Measurements from ENCODE around the gene NMNAT3. TPM values are rescaled to one million over a fixed set of nuclear protein-coding genes. Genes with fewer than 3 reads are reported as not detected.

The NMNAT3 gene
- total RNA-seq, 1 donor from 2014 or later = 0.95 TPM

DNA sequence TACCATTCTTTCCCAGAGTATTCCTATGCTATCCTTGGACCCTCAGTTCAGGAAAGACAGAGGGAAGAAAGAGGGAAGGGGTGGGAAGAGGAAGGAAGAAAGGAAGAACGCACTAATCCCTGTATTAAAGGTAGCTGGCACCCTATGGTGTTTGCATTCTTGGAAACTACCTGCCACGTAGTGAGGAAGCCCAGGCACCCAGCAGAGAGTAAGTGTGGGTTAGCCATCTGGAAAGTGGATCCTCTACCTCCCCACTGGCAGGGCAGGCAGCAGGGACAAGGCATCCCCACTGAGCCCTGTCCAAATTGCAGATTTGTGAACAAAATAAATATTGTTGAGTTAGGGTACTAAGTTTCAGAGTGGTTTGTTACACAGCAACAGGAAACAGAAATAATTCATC lies 147.1 kb downstream of the NMNAT3 start:
- Histone ChIP-seq H3K9me3 (ENCODE audit: low read depth) (no peaks in the 10 kb centered on the region), H3K27ac (no peak overlapping the region), H4K20me1 (ENCODE audit: low read depth) (peaks cover 8% of the 10 kb centered on the region), H3K9ac (no peak overlapping the region), H3K4me3 (no peak overlapping the region), H3K27me3 (no peaks in the 10 kb centered on the region), H3F3A (ENCODE audit: low read depth) (peaks cover 29% of the 10 kb centered on the region), H3K36me3 (no peaks in the 10 kb centered on the region), H2AFZ (replicated peaks) (no peak overlapping the region), H3K79me2 (ENCODE audit: low read depth) (no peaks in the 10 kb centered on the region), H3K4me1 (peaks cover 37% of the 10 kb centered on the region), H3K4me2 (no peak overlapping the region)
- TF ChIP-seq, protein P1, sequence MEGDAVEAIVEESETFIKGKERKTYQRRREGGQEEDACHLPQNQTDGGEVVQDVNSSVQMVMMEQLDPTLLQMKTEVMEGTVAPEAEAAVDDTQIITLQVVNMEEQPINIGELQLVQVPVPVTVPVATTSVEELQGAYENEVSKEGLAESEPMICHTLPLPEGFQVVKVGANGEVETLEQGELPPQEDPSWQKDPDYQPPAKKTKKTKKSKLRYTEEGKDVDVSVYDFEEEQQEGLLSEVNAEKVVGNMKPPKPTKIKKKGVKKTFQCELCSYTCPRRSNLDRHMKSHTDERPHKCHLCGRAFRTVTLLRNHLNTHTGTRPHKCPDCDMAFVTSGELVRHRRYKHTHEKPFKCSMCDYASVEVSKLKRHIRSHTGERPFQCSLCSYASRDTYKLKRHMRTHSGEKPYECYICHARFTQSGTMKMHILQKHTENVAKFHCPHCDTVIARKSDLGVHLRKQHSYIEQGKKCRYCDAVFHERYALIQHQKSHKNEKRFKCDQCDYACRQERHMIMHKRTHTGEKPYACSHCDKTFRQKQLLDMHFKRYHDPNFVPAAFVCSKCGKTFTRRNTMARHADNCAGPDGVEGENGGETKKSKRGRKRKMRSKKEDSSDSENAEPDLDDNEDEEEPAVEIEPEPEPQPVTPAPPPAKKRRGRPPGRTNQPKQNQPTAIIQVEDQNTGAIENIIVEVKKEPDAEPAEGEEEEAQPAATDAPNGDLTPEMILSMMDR (IDR thresholded peaks at IDR 0.05) = no peak
- TF ChIP-seq EZH2phosphoT487 (IDR thresholded peaks at IDR 0.05) (no peak), EZH2 (IDR thresholded peaks at IDR 0.05) (no peak)
- Mint-ChIP-seq H3K27ac (no peak overlapping the region), H3K4me3 (no peak overlapping the region), H3K27me3 (ENCODE audit: insufficient read depth, low read depth) (peaks cover 6% of the 10 kb centered on the region), H3K9me3 (no peaks in the 10 kb centered on the region), H3K36me3 (peaks cover 3% of the 10 kb centered on the region), H3K4me1 (peaks cover 53% of the 10 kb centered on the region)
- DNase-seq (ENCODE audit: low spot score) = no peak

DNA sequence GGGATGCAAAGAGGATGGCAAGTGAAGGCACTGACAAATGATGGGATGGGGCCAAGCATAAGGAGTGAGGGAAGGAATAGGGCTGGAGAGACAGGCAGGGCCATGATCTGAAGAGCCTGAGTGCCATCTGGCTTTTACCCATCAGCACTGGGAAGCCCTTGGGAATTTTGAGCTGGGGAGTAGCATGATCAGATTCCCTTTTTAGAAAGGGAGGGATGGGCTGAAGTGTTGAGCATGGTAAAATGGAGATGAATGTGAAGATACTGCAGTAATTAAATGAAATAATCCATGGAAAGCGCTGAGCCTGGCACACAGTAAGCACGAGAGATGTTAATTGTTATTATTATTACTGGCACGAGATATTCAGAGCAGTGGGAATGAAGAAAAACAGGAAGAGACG lies 148.1 kb downstream of the NMNAT3 start:
- Mint-ChIP-seq H3K27me3 (ENCODE audit: insufficient read depth, low read depth) (peaks cover 4% of the 10 kb centered on the region), H3K9me3 (no peaks in the 10 kb centered on the region), H3K36me3 (peaks cover 3% of the 10 kb centered on the region)

DNA sequence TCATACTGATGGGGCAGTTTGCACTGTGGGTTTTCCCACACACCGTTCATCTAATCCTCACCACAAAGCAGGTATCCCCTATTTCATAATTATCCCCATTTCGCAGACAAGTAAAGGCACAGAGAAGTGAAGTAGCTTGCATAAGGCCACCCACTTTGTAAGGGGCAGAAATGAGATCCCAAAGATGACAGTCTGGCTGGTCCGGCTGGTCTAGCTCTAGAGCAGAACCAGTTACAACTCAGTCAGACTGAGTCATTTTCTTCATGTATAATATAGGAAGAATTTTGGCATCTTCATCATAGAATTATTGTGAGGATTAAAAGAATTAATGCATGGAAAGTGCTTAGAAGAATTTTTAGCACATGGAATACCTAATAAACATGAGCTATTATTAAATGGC lies 148.8 kb downstream of the NMNAT3 start:
- peaks cover 4% of the 10 kb centered on the region for H3K27me3 Mint-ChIP-seq (ENCODE audit: insufficient read depth, low read depth)
- Histone ChIP-seq H4K20me1 (ENCODE audit: low read depth) (peaks cover 3% of the 10 kb centered on the region), H3K9me3 (ENCODE audit: low read depth) (no peaks in the 10 kb centered on the region), H3F3A (ENCODE audit: low read depth) (peaks cover 17% of the 10 kb centered on the region), H3K27me3 (no peaks in the 10 kb centered on the region), H3K79me2 (ENCODE audit: low read depth) (no peaks in the 10 kb centered on the region), H3K4me2 (no peak overlapping the region), H2AFZ (replicated peaks) (no peak overlapping the region), H3K9ac (no peak overlapping the region), H3K4me3 (no peak overlapping the region), H3K36me3 (no peaks in the 10 kb centered on the region), H3K27ac (no peak overlapping the region), H3K4me1 (peaks cover 28% of the 10 kb centered on the region)
- no peak overlapping the region for H3K27ac Mint-ChIP-seq
- no peak overlapping the region for H3K4me3 Mint-ChIP-seq
- peaks cover 3% of the 10 kb centered on the region for H3K36me3 Mint-ChIP-seq
- no peaks in the 10 kb centered on the region for H3K9me3 Mint-ChIP-seq
- H3K4me1 Mint-ChIP-seq = peaks cover 40% of the 10 kb centered on the region
- DNase-seq (ENCODE audit: low spot score) = no peak
- TF ChIP-seq, protein P1 (IDR thresholded peaks at IDR 0.05) = no peak
- TF ChIP-seq EZH2 (IDR thresholded peaks at IDR 0.05) (no peak), EZH2phosphoT487 (IDR thresholded peaks at IDR 0.05) (no peak)

More for the DNA sequence above, 148.1 kb downstream of the NMNAT3 start:
- no peak for TF ChIP-seq EZH2phosphoT487 (IDR thresholded peaks at IDR 0.05)
- H3K27me3 ChIP-seq = no peaks in the 10 kb centered on the region
- H4K20me1 ChIP-seq (ENCODE audit: low read depth) = peaks cover 3% of the 10 kb centered on the region
- peaks cover 20% of the 10 kb centered on the region for H3F3A ChIP-seq (ENCODE audit: low read depth)
- H3K4me3 ChIP-seq = no peak overlapping the region
- no peak for DNase-seq (ENCODE audit: low spot score)
- no peaks in the 10 kb centered on the region for H3K79me2 ChIP-seq (ENCODE audit: low read depth)
- H2AFZ ChIP-seq (replicated peaks) = no peak overlapping the region
- Mint-ChIP-seq H3K4me1 (peaks cover 42% of the 10 kb centered on the region), H3K4me3 (no peak overlapping the region), H3K27ac (no peak overlapping the region)
- H3K36me3 ChIP-seq = no peaks in the 10 kb centered on the region
- H3K27ac ChIP-seq = no peak overlapping the region
- peaks cover 29% of the 10 kb centered on the region for H3K4me1 ChIP-seq
- no peak overlapping the region for H3K4me2 ChIP-seq
- no peaks in the 10 kb centered on the region for H3K9me3 ChIP-seq (ENCODE audit: low read depth)
- no peak overlapping the region for H3K9ac ChIP-seq

DNA sequence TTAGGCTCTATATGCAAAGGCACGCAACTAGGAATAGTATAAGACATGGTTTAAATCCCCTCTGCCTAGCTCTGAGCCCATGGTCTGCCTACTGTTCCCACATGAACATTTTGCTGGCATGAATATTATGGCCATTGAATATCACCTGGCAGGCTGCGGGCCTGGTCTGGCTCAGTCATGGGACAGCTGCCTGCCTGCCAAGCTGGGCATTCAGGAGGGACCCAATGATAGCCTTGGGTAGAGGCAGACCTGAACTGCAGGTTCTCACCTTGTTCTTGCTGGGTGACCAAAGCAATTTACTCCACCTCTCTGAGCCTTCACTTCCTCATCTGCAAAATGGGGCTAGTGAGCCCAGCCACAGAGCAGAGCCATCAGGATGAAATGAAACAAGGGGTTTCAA lies 149.5 kb downstream of the NMNAT3 start:
- Mint-ChIP-seq H3K4me1 (peaks cover 41% of the 10 kb centered on the region), H3K27ac (no peak overlapping the region), H3K27me3 (ENCODE audit: insufficient read depth, low read depth) (peaks cover 4% of the 10 kb centered on the region), H3K4me3 (no peak overlapping the region), H3K36me3 (peaks cover 3% of the 10 kb centered on the region), H3K9me3 (no peaks in the 10 kb centered on the region)
- H3K9ac ChIP-seq = no peak overlapping the region
- no peaks in the 10 kb centered on the region for H3K79me2 ChIP-seq (ENCODE audit: low read depth)
- no peak overlapping the region for H2AFZ ChIP-seq (replicated peaks)
- TF ChIP-seq EZH2phosphoT487 (IDR thresholded peaks at IDR 0.05) (no peak), EZH2 (IDR thresholded peaks at IDR 0.05) (no peak)
- TF ChIP-seq, protein P1 (IDR thresholded peaks at IDR 0.05) = no peak
- H4K20me1 ChIP-seq (ENCODE audit: low read depth) = peaks cover 3% of the 10 kb centered on the region
- H3K36me3 ChIP-seq = no peaks in the 10 kb centered on the region
- H3K4me2 ChIP-seq = no peak overlapping the region
- H3K4me1 ChIP-seq = peaks cover 26% of the 10 kb centered on the region
- no peak for DNase-seq (ENCODE audit: low spot score)
- no peak overlapping the region for H3K4me3 ChIP-seq
- H3F3A ChIP-seq (ENCODE audit: low read depth) = peaks cover 14% of the 10 kb centered on the region
- H3K27ac ChIP-seq = no peak overlapping the region
- no peaks in the 10 kb centered on the region for H3K9me3 ChIP-seq (ENCODE audit: low read depth)
- no peaks in the 10 kb centered on the region for H3K27me3 ChIP-seq

Data from neural progenitor cell (in vitro differentiated cells).